BJ (cell line): ENCODE measurements around the gene TOMM40. TPM values are rescaled to one million over a fixed set of nuclear protein-coding genes. Genes with fewer than 3 reads are reported as not detected.

Experiments
- CTCF ChIA-PET: fragments of 350-600 bp; formaldehyde crosslinking; extraction: SDS; loops from one replicate; lab custom pipeline; 2021; ENCODE audit warnings: antibody characterized with exemption, inconsistent platforms; lab: Yijun Ruan, JAX
- POLR2A ChIA-PET: fragments of 300-600 bp; sonication (Branson Sonifier 250); formaldehyde crosslinking; extraction: SDS; loops from one replicate; lab custom pipeline; 2021; ENCODE audit warnings: antibody characterized with exemption; lab: Charles Lee
- DNase-seq: peaks from one replicate; pipeline ENCODE4 v3.0.0-alpha.2; 2011; ENCODE audit warnings: low read depth
- H3K27me3 ChIP-seq: 2 replicates; pipeline ENCODE4 v1.6.0; 2011; ENCODE audit warnings: low read length; ENCODE audit not compliant: control insufficient read depth, insufficient read depth
- H3K36me3 ChIP-seq: 2 replicates; pipeline ENCODE4 v1.5.1; 2011; ENCODE audit warnings: low read length; ENCODE audit not compliant: control insufficient read depth, insufficient read depth
- H3K4me3 ChIP-seq: 2 replicates; pipeline ENCODE4 v1.5.1; 2011; ENCODE audit warnings: low read depth, mild to moderate bottlenecking, control low read depth, low read length
- polyA plus RNA-seq: library from polyadenylated mRNA; depleted of rRNA; stranded (reverse); fragments of >200 nt; gene quantifications from 2 replicates; pipeline ENCODE4 v1.2.3, GENCODE V29; 2011
- TF ChIP-seq, protein P1 (sequence below): IDR thresholded peaks from 2 replicates; pipeline ENCODE4 v1.5.1; 2011; ENCODE audit warnings: low read depth, mild to moderate bottlenecking, control low read depth, inconsistent platforms, low read length, moderate library complexity; ENCODE audit not compliant: insufficient read depth

The TOMM40 gene
- polyA plus RNA-seq, 1 experiment = 46.8 TPM

- DNase-seq = no peak
- Histone ChIP-seq H3K36me3 (no peaks in the 10 kb centered on the region), H3K27me3 (no peaks in the 10 kb centered on the region), H3K4me3 (no peak overlapping the region)
- POLR2A ChIA-PET = no interaction called here
- CTCF ChIA-PET = no interaction called here
- TF ChIP-seq, protein P1, sequence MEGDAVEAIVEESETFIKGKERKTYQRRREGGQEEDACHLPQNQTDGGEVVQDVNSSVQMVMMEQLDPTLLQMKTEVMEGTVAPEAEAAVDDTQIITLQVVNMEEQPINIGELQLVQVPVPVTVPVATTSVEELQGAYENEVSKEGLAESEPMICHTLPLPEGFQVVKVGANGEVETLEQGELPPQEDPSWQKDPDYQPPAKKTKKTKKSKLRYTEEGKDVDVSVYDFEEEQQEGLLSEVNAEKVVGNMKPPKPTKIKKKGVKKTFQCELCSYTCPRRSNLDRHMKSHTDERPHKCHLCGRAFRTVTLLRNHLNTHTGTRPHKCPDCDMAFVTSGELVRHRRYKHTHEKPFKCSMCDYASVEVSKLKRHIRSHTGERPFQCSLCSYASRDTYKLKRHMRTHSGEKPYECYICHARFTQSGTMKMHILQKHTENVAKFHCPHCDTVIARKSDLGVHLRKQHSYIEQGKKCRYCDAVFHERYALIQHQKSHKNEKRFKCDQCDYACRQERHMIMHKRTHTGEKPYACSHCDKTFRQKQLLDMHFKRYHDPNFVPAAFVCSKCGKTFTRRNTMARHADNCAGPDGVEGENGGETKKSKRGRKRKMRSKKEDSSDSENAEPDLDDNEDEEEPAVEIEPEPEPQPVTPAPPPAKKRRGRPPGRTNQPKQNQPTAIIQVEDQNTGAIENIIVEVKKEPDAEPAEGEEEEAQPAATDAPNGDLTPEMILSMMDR = no peak
These were observed 48.6 kb downstream of the TOMM40 start for GRCh38 chr19:44939668-44940067.

GRCh38 chr19:44942067-44942571 is 51.1 kb downstream of the TOMM40 start, which contains the start of gene APOC4:
Gene APOC4, plus strand, starts transcription at chr19:44942237. Its CDS starts 41 bp downstream, at chr19:44942278.
- Histone ChIP-seq H3K36me3 (no peaks in the 10 kb centered on the region), H3K27me3 (no peaks in the 10 kb centered on the region), H3K4me3 (no peak within 1 kb of the TSS)
- ChIA-PET POLR2A (no interaction called here), CTCF (interaction anchor here (1.1 kb wide), 1 partner anchor 38 kb away, joined by 3 read pairs; no protein-coding TSS in a partner anchor)
- TF ChIP-seq, protein P1 = no peak
- no peak for DNase-seq

- H3K27me3 ChIP-seq = no peaks in the 10 kb centered on the region
- CTCF ChIA-PET = no interaction called here
- TF ChIP-seq, protein P1 = no peak
- H3K36me3 ChIP-seq = no peaks in the 10 kb centered on the region
- POLR2A ChIA-PET = no interaction called here
- no peak for DNase-seq
- no peak overlapping the region for H3K4me3 ChIP-seq
These were observed 52.8 kb downstream of the TOMM40 start for GRCh38 chr19:44943801-44944249.

DNA sequence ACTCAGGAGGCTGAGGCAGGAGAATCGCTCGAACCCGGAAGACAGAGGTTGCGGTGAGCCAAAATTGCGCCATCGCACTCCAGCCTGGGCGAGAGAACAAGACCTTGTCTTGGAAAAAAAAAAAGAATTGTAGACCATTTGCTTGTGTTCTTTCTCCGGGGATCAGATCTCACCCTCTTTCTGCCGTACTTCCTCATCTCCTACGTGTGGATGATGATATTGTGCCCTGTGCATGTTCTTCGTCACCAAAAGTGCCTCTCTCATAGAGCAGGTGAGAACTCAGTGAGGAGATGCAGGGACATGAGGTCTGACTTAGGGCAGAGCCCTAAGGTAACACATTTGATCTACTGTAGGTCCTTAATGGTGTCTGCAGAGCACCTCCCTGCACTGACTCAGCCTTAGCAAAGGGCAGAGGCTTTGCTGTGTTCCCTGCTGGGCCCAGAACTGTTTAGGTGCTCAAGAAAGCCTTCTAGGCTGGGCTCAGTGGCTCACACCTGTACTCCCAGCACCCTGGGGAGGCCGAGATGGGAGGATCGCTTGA is 56.1 kb downstream of the TOMM40 start:
- POLR2A ChIA-PET = no interaction called here
- CTCF ChIA-PET = interaction anchor here (12.3 kb wide), 1 partner anchor 42 kb away, joined by 151 read pairs; the partner anchor contains the start of gene APOE

GRCh38 chr19:44948237-44948636 is 57.2 kb downstream of the TOMM40 start:
- Histone ChIP-seq H3K36me3 (peaks cover 2% of the 10 kb centered on the region; the same call in 1 of the 2 replicates), H3K4me3 (no peak overlapping the region), H3K27me3 (no peaks in the 10 kb centered on the region)
- TF ChIP-seq, protein P1 = no peak
- CTCF ChIA-PET = interaction anchor here (1.0 to 12.3 kb wide), 4 partner anchors 22 to 53 kb away, joined by 3 to 151 read pairs (median 4); partner anchors contain the start of gene APOE
- DNase-seq = no peak
- POLR2A ChIA-PET = no interaction called here

More for the DNA sequence above, 56.1 kb downstream of the TOMM40 start:
- TF ChIP-seq, protein P1 = no peak
- Histone ChIP-seq H3K4me3 (no peak overlapping the region), H3K36me3 (peaks cover 2% of the 10 kb centered on the region; the same call in 1 of the 2 replicates), H3K27me3 (no peaks in the 10 kb centered on the region)
- no peak for DNase-seq
